Endothelial cell (in vitro differentiated cells): ENCODE results near the gene PRDM11. TPM values are rescaled to one million over a fixed set of nuclear protein-coding genes. Genes with fewer than 3 reads are reported as not detected.
A peak's percentile ranks its signal among the peaks of the same experiment; 100 is the strongest.

Experiments
- DNase-seq: peaks from one replicate; pipeline ENCODE4 v3.0.0; 2021; ENCODE audit warnings: low spot score
- H3K27ac Mint-ChIP-seq: one replicate; pipeline ENCODE4 v1.8.0; 2021; ENCODE audit warnings: mixed read lengths, inconsistent platforms; ENCODE audit not compliant: unreplicated experiment
- H3K27me3 Mint-ChIP-seq: one replicate; pipeline ENCODE4 v1.8.0; 2021; ENCODE audit warnings: mild to moderate bottlenecking, moderate library complexity, mixed read lengths, inconsistent platforms; ENCODE audit not compliant: unreplicated experiment
- H3K36me3 Mint-ChIP-seq: one replicate; pipeline ENCODE4 v1.8.0; 2021; ENCODE audit warnings: mild to moderate bottlenecking, low read depth, mixed read lengths, inconsistent platforms; ENCODE audit not compliant: unreplicated experiment
- H3K4me1 Mint-ChIP-seq: one replicate; pipeline ENCODE4 v1.8.0; 2021; ENCODE audit warnings: mild to moderate bottlenecking, mixed read lengths, inconsistent platforms; ENCODE audit not compliant: unreplicated experiment
- H3K4me3 Mint-ChIP-seq: one replicate; pipeline ENCODE4 v1.8.0; 2021; ENCODE audit warnings: mild to moderate bottlenecking, mixed read lengths, inconsistent platforms; ENCODE audit not compliant: unreplicated experiment
- H3K9me3 Mint-ChIP-seq: one replicate; pipeline ENCODE4 v1.8.0; 2021; ENCODE audit warnings: mixed read lengths, inconsistent platforms; ENCODE audit not compliant: unreplicated experiment
- CTCF ChIP-seq: fragments of 200-600 bp; sonication (generic); IDR thresholded peaks from one replicate; pipeline ENCODE4 v1.5.0; 2021; ENCODE audit warnings: antibody characterized with exemption; ENCODE audit not compliant: unreplicated experiment
- long read RNA-seq: library from polyadenylated mRNA; unstranded; transcript quantifications from one replicate; pipeline ENCODE4 v2.0.0, GENCODE V29; 2020; ENCODE audit not compliant: unreplicated experiment
- total RNA-seq: library from RNA; stranded (reverse); fragmentation: NEBNext Ultra II Directional; extraction: Animal tissue kit (Norgen Biotek cat#: 25700); gene quantifications from one replicate; pipeline ENCODE4 v1.2.1, GENCODE V29; 2021; ENCODE audit not compliant: unreplicated experiment

The PRDM11 gene
- 16.0 TPM for total RNA-seq
- long read RNA-seq, result 0 reads

GRCh38 chr11:45146072-45147016 is at the start of gene PRDM11:
TSS of gene PRDM11 (plus strand) at chr11:45146639. CDS start at chr11:45181767, 35,128 bp downstream.
- H3K27me3 Mint-ChIP-seq, result peaks cover 26% of the 10 kb centered on the region
- H3K4me1 Mint-ChIP-seq, result peaks cover 23% of the 10 kb centered on the region
- H3K27ac Mint-ChIP-seq, result peak within 1 kb of the TSS; percentile 94
- H3K4me3 Mint-ChIP-seq, result peak within 1 kb of the TSS; percentile 93
- TF ChIP-seq CTCF, result no peak
- no peaks in the 10 kb centered on the region for H3K9me3 Mint-ChIP-seq
- H3K36me3 Mint-ChIP-seq, result peaks cover 16% of the 10 kb centered on the region
- DNase-seq, result peak; percentile 60

GRCh38 chr11:45097721-45098493 is 48.5 kb upstream of the PRDM11 start:
- H3K9me3 Mint-ChIP-seq, result no peaks in the 10 kb centered on the region
- no peak overlapping the region for H3K4me3 Mint-ChIP-seq
- H3K4me1 Mint-ChIP-seq, result no peaks in the 10 kb centered on the region
- H3K36me3 Mint-ChIP-seq, result no peaks in the 10 kb centered on the region
- peaks cover 4% of the 10 kb centered on the region for H3K27me3 Mint-ChIP-seq
- no peak for TF ChIP-seq CTCF
- H3K27ac Mint-ChIP-seq, result no peak overlapping the region
- DNase-seq, result peak; percentile 72

GRCh38 chr11:45098929-45099328 is 47.5 kb upstream of the PRDM11 start:
- H3K4me1 Mint-ChIP-seq, result no peaks in the 10 kb centered on the region
- no peak overlapping the region for H3K27ac Mint-ChIP-seq
- H3K36me3 Mint-ChIP-seq, result no peaks in the 10 kb centered on the region
- H3K4me3 Mint-ChIP-seq, result no peak overlapping the region
- DNase-seq, result no peak
- no peak for TF ChIP-seq CTCF
- H3K9me3 Mint-ChIP-seq, result no peaks in the 10 kb centered on the region
- peaks cover 4% of the 10 kb centered on the region for H3K27me3 Mint-ChIP-seq

- no peak for DNase-seq
- TF ChIP-seq CTCF, result no peak
- no peaks in the 10 kb centered on the region for H3K9me3 Mint-ChIP-seq
- H3K27ac Mint-ChIP-seq, result no peak overlapping the region
- no peak overlapping the region for H3K4me3 Mint-ChIP-seq
- H3K4me1 Mint-ChIP-seq, result no peaks in the 10 kb centered on the region
- H3K36me3 Mint-ChIP-seq, result no peaks in the 10 kb centered on the region
- H3K27me3 Mint-ChIP-seq, result peaks cover 1% of the 10 kb centered on the region
Observed at GRCh38 chr11:45100339-45100738, 46.1 kb upstream of the PRDM11 start.
